NCI-H146 treated with DMSO at 0.1 percent for 48 hours (cell line): ENCODE results near the gene FUBP3.
"Not testable (repeated sequence)": the region's sequence is repeated elsewhere in the genome, so short reads cannot be mapped to it uniquely, and the experiment has no call there.

Experiments used
- DNase-seq: peaks from one replicate; lab custom pipeline; 2025; ENCODE audit not compliant: unreplicated experiment; lab: John Stamatoyannopoulos, UW

Gene FUBP3

DNA sequence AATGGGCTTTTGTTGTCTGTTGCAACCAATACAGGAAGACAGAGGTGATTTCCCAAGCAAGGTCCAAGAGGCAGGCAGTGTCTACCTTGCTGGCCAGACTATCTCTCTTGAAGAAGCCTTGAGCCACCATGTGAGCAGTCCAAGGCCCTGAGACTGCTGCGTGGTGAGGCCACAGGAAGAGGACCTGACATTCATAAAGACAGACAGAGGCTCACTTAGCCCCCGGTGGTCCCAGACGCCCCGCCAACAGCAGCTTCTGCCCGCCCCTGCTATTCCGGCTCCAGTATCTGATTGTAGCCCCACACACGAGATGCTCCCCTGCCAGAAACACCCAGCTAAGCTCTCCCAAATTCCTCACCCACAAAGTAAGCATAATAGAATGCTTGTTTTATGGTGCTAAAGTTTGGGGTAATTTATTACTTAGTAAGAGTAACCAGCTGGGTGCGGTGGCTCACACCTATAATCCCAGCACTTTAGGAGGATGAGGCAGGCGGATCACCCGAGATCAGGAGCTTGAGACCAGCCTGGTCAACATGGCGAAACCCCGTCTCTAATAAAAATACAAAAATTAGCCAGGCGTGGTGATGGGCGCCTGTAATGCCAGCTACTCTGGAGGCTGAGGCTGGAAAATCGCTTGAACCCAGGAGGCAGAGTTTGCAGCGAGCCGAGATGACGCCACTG lies 22.8 kb upstream of the FUBP3 start:
- DNase-seq = no peak

GRCh38 chr9:130557077-130557468 lies 22.3 kb upstream of the FUBP3 start:
- DNase-seq = no peak

DNA sequence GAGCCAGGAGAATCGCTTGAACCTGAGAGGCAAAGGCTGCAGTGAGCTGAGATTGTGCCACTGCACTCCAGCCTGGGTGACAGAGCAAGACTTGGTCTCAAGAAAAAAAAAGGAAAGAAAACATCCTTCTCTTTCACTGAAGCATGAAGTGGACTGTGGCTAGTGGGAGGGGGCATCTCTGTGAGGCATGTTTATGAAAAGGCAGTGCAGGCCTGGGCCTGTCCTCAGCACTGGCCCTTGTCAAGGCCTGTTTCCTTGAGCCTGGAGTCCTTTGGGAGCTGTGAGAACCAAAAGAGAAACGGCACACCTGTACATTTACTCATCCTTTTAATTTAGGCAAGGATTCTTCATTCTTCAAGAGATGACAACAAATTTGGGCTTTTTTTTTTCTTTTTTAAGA lies 18.3 kb upstream of the FUBP3 start:
- DNase-seq = no peak

- not testable (repeated sequence) for DNase-seq
Observed at GRCh38 chr9:130562525-130562924, 16.9 kb upstream of the FUBP3 start.

GRCh38 chr9:130563797-130564196 lies 15.6 kb upstream of the FUBP3 start:
- DNase-seq = no peak

DNA sequence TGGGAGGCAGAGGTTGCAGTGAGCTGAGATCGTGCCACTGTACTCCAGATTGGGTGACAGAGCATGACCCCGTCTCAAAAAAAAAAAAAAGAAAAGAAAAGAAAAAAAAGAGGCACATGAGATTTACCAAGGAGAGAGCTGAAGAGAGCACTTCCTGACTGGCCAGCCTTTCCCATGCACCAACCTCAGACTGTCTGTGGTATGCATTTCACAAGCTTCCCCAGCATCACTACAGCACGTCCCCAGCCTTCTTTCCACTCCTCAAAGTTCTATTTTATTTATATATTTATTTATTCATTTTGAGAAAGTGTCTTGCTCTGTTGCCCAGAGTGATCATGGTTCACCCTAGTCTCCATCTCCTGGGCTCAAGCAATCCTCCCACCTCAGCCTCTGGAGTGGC lies 13.6 kb upstream of the FUBP3 start:
- no peak for DNase-seq

- DNase-seq = no peak
Observed at GRCh38 chr9:130570208-130570607, 9.2 kb upstream of the FUBP3 start.

- DNase-seq = no peak
Observed at GRCh38 chr9:130575514-130575913, 3.9 kb upstream of the FUBP3 start.

- no peak for DNase-seq
Observed at GRCh38 chr9:130576176-130576575, 3.2 kb upstream of the FUBP3 start.

- no peak for DNase-seq
Observed at GRCh38 chr9:130579738-130580463, 524 bp downstream of the FUBP3 start.

DNA sequence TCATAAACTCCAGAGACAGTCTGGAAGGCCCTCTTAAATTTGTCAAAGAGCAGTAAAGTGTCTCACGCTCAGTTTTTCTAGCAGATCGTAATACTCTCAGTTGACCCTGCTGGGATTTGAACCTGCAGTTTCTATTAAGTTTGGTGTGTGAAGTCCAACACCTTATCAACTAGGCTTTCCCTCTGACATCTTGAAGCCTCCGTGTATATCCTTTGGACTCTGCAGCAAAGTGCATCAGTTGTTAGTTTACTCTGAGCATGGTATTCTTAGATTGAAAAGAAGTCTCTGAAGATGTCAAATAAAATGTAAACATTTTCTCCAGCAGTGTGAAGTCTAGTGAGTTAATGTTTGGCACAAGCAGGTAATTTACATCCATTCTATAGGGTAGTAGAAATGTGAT lies 2.4 kb downstream of the FUBP3 start:
- no peak for DNase-seq

DNA sequence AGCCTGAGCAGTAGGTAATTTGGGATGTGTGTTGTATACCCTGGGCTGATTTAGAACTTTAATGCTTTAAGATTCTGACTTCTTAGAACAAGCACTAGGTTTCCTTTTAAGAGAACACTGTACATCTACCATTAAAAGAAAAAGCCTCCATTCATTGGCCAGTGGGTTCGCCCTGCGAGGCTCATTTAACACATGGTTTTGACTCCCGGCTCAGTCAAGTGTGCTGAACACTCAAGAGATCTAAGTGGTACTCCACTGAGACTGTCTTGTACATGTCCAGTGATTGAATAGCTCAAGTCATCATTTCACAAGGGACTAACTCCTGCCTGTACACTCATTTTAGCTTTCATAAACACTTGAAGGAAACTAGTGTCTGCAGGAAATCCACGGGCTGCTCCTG lies 3.9 kb downstream of the FUBP3 start:
- DNase-seq = no peak

GRCh38 chr9:130587921-130588320 lies 8.5 kb downstream of the FUBP3 start:
- DNase-seq = no peak

DNA sequence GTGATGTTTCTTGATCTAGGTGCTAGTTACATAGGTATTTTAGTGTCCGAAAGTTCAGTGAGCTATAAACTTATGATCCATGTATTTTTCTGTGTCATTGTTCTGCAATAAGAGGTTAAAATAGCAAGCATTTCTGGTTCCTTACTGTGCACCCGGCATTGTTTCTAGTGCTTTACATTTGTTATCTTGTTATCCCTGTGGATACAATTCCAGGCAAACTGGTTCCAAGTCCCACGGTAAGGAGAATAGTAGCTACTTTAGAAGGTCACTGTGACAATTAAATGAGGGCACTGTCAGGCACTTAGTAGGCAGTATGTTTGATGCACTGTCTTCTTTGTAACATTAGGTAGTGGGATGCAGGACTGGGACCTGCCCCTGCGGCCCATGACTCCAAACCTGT lies 9.0 kb downstream of the FUBP3 start:
- no peak for DNase-seq

DNA sequence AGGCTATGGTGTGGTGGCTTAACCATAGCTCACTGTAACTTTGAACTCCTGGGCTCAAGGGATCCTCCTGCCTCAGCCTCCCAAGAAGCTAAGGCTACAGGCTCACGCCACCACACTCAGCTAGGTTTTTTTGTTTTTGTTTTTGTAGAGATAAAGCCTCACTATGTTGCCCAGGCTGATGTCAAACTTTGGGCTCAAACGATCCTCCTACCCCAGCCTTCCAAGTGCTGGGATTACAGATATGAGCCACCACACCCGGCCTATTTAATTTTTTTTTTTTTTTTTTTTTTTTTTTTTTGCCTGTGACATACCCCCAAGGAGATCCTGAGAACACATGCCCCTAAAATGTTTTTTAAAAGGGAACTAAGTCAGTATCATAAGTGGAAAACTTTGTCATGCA lies 10.4 kb downstream of the FUBP3 start:
- no peak for DNase-seq

- DNase-seq = no peak
Observed at GRCh38 chr9:130590305-130590704, 10.9 kb downstream of the FUBP3 start.

- no peak for DNase-seq
Observed at GRCh38 chr9:130593020-130593419, 13.6 kb downstream of the FUBP3 start.

DNA sequence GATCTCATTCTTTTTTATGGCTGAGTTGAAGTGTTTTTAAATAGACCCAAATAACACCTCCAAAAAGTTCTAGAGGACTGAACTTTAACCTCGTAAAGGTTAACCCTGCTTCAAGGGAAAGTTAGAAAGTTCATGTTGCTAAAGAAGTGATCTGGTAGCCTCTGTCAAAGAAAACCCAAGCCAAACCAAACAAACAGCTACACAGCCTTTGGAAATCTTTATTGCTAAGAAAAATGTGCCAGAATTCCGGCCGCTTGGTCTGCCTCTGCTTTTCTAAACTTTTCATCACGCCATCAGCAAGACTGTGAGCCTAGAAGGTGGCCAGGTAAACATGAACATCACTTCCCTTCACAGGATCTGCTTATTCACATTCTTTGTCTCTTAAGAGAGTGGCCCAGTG lies 17.9 kb downstream of the FUBP3 start:
- DNase-seq = no peak

DNA sequence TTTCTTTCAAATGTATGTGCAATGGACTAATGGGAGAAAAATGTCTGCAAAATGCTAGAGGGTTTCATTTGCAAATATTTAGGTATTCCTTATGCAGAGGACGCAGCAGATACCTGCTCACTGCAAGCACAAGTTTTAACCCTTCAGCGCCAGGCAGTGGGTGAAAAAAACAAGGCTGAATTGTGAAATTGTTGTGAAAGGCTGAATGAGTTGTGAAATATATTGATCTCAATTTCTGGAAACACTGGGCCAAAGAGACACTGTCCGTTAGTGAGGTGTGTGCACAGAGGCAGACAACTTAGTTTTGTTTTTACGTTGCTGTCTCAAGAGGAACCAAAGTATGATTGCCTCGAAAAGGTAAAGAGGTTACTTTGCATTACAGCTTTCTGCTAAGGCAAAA lies 18.8 kb downstream of the FUBP3 start:
- DNase-seq = no peak

GRCh38 chr9:130599625-130600024 lies 20.2 kb downstream of the FUBP3 start:
- DNase-seq = no peak

GRCh38 chr9:130601100-130601499 lies 21.7 kb downstream of the FUBP3 start:
- no peak for DNase-seq

DNA sequence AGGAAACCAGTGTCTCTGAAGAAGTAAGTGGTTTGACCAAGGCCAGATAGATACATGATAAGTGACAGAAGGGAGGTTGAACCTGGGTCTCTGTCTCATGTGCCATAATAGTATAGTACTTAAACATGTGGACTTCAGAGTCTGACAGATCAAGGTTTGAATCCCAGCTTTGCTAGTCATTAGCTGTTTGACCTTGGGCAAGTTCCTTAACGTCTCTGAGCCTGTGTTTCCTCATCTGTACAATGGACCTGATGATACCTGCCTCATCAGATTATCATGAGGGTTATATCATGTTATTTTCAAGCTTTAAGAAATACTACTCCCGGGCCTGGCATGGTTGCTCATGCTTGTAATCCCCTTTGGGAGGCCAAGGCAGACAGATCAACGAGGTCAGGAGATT lies 24.9 kb downstream of the FUBP3 start:
- no peak for DNase-seq
